Smooth muscle cell (in vitro differentiated cells): Measurements from ENCODE around the gene POC1B. TPM values are rescaled to one million over a fixed set of nuclear protein-coding genes. Genes with fewer than 3 reads are reported as not detected.

Experiments
- DNase-seq: peaks from one replicate; lab custom pipeline; 2025; ENCODE audit not compliant: unreplicated experiment; lab: John Stamatoyannopoulos, UW
- H2AFZ ChIP-seq: fragments of 200-600 bp; sonication (generic); 2 replicates; pipeline ENCODE4 v1.6.0; 2016; ENCODE audit warnings: antibody characterized with exemption, low read depth, mild to moderate bottlenecking
- H3F3A ChIP-seq: fragments of 200-600 bp; sonication (generic); 2 replicates; pipeline ENCODE4 v1.6.0; 2017; ENCODE audit warnings: antibody characterized with exemption, low read depth
- H3K27ac ChIP-seq: fragments of 200-600 bp; sonication (generic); 2 replicates; pipeline ENCODE4 v1.5.1; 2016; ENCODE audit warnings: low read depth, mild to moderate bottlenecking
- H3K27me3 ChIP-seq: fragments of 200-600 bp; sonication (generic); 2 replicates; pipeline ENCODE4 v1.6.1; 2016; ENCODE audit warnings: low read depth, mild to moderate bottlenecking
- H3K36me3 ChIP-seq: fragments of 200-600 bp; sonication (generic); 2 replicates; pipeline ENCODE4 v1.5.1; 2016; ENCODE audit warnings: low read depth
- H3K4me1 ChIP-seq: fragments of 200-600 bp; sonication (generic); 2 replicates; pipeline ENCODE4 v1.5.1; 2016; ENCODE audit warnings: low read depth
- H3K4me2 ChIP-seq: fragments of 200-600 bp; sonication (generic); 2 replicates; pipeline ENCODE4 v1.6.0; 2016; ENCODE audit warnings: mild to moderate bottlenecking
- H3K4me3 ChIP-seq: fragments of 200-600 bp; sonication (generic); 2 replicates; pipeline ENCODE4 v1.5.1; 2016; ENCODE audit warnings: mild to moderate bottlenecking
- H3K79me2 ChIP-seq: fragments of 200-600 bp; sonication (generic); 2 replicates; pipeline ENCODE4 v1.6.0; 2016; ENCODE audit warnings: low read depth, mild to moderate bottlenecking
- H3K9ac ChIP-seq: fragments of 200-600 bp; sonication (generic); 2 replicates; pipeline ENCODE4 v1.6.0; 2016; ENCODE audit warnings: low read depth
- H3K9me3 ChIP-seq: fragments of 200-600 bp; sonication (generic); replicated peaks from 2 replicates; pipeline ENCODE4 v1.5.1; 2016; ENCODE audit warnings: low read depth
- H4K20me1 ChIP-seq: fragments of 200-600 bp; sonication (generic); 2 replicates; pipeline ENCODE4 v1.6.0; 2016; ENCODE audit warnings: low read depth
- WGBS: methylation state at CpG from one replicate; pipeline ENCODE4 v1.1.7; 2016; ENCODE audit warnings: low lambda C conversion rate; 5-methylcytosine and 5-hydroxymethylcytosine counted together
- polyA plus RNA-seq: library from polyadenylated mRNA; unstranded; fragments of >200 nt; fragmentation: Nextera tagmentation; extraction: Ambion mirVana; gene quantifications from 2 replicates; pipeline ENCODE4 v1.2.1, GENCODE V29; 2016
- total RNA-seq: library from RNA; depleted of rRNA; stranded (reverse); fragments of >200 nt; gene quantifications from 2 replicates; pipeline ENCODE4 v1.2.3, GENCODE V29; 2014
- TF ChIP-seq, protein P1 (sequence below): fragments of 200-600 bp; sonication (generic); IDR thresholded peaks from 2 replicates; pipeline ENCODE4 v1.5.1; 2017; ENCODE audit warnings: borderline replicate concordance, mild to moderate bottlenecking, antibody characterized with exemption; ENCODE audit not compliant: insufficient read depth, poor library complexity, severe bottlenecking

Gene POC1B
- total and polyA plus RNA-seq, 2 experiments from 2014 or later = 9.1 to 13.3 TPM

DNA sequence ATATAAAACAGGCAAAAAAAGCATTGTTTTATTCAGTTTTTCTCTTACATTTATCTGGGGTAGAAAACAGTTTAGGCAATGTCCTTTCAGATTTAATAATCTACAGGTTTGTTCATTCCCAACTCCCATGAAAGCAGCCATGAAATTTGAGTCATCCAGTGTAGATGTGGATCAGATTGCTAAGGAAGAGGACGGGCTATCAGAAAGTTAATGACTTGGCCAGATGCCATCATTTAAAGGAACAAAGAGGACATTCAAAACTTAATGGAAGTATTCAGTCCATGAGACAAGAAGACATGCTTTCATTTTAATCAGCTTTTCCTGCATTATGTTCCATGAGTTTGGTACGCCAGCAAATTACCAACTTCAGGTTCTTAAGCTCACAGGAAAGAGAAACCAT lies 31.1 kb upstream of the POC1B start:
- Histone ChIP-seq H3K9me3 (no peaks in the 10 kb centered on the region), H3K4me3 (no peak overlapping the region), H3K9ac (no peak overlapping the region), H3K4me1 (no peaks in the 10 kb centered on the region), H3K4me2 (no peak overlapping the region), H3K36me3 (no peaks in the 10 kb centered on the region), H3K27me3 (no peaks in the 10 kb centered on the region), H3K27ac (no peak overlapping the region), H2AFZ (no peak overlapping the region), H3K79me2 (no peaks in the 10 kb centered on the region), H4K20me1 (no peaks in the 10 kb centered on the region), H3F3A (no peaks in the 10 kb centered on the region)
- 65% methylated on average over 2 of the region's 2 CpGs for WGBS
- TF ChIP-seq, protein P1, sequence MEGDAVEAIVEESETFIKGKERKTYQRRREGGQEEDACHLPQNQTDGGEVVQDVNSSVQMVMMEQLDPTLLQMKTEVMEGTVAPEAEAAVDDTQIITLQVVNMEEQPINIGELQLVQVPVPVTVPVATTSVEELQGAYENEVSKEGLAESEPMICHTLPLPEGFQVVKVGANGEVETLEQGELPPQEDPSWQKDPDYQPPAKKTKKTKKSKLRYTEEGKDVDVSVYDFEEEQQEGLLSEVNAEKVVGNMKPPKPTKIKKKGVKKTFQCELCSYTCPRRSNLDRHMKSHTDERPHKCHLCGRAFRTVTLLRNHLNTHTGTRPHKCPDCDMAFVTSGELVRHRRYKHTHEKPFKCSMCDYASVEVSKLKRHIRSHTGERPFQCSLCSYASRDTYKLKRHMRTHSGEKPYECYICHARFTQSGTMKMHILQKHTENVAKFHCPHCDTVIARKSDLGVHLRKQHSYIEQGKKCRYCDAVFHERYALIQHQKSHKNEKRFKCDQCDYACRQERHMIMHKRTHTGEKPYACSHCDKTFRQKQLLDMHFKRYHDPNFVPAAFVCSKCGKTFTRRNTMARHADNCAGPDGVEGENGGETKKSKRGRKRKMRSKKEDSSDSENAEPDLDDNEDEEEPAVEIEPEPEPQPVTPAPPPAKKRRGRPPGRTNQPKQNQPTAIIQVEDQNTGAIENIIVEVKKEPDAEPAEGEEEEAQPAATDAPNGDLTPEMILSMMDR = no peak
- no peak for DNase-seq

DNA sequence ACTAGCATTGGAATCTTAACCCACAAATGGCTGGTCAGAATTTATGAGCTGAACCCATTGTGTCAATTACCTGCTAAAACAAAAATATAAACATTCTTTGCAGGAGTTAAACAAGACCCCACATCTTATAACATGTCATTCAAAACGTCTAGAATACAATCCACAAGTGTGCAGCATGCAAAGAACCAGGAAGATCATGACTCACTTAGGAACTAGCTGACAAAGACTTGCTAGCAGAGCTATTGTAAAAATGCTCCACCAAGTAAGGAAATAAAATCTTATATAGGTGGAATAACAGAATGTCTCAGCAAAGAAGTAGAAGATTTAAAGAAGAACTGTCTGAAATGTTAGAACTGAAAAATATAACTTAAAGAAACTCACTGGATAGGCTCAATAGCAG lies 26.5 kb upstream of the POC1B start:
- H3K9ac ChIP-seq = no peak overlapping the region
- no peaks in the 10 kb centered on the region for H3K36me3 ChIP-seq
- no peak overlapping the region for H3K4me3 ChIP-seq
- no peak overlapping the region for H3K27ac ChIP-seq
- 29% methylated on average over 1 of the region's 1 CpG for WGBS
- H3K9me3 ChIP-seq = no peaks in the 10 kb centered on the region
- no peaks in the 10 kb centered on the region for H4K20me1 ChIP-seq
- H3K27me3 ChIP-seq = no peaks in the 10 kb centered on the region
- no peaks in the 10 kb centered on the region for H3K4me1 ChIP-seq
- no peak for DNase-seq
- H3K79me2 ChIP-seq = no peaks in the 10 kb centered on the region
- H3F3A ChIP-seq = no peaks in the 10 kb centered on the region
- no peak overlapping the region for H3K4me2 ChIP-seq
- no peak overlapping the region for H2AFZ ChIP-seq
- TF ChIP-seq, protein P1 = no peak

DNA sequence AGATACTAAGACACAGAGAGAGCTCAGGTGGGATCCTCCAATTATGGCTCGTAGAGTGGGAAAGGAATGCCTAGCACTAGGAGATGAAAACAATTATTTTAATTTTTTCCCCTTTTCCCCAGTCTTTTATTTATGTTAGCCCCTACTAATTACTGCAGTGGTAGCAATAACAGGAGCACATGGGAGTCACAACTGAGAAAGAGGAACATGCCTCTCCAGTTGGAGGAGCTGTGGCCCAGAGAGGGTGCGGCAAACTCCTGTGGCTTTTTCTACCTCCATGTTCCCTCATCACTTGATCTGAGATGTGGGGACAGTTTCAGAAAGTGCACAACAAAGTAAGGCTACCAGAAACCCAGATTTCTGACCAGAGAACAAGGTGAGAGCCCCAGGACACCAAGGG lies 25.9 kb upstream of the POC1B start:
- Histone ChIP-seq H3K9ac (no peak overlapping the region), H3K9me3 (no peaks in the 10 kb centered on the region), H3F3A (no peaks in the 10 kb centered on the region), H3K4me3 (no peak overlapping the region), H3K4me1 (no peaks in the 10 kb centered on the region), H2AFZ (no peak overlapping the region), H4K20me1 (no peaks in the 10 kb centered on the region), H3K27me3 (no peaks in the 10 kb centered on the region), H3K79me2 (no peaks in the 10 kb centered on the region), H3K27ac (no peak overlapping the region), H3K36me3 (no peaks in the 10 kb centered on the region), H3K4me2 (no peak overlapping the region)
- DNase-seq = no peak
- 96% methylated on average over 2 of the region's 2 CpGs for WGBS
- TF ChIP-seq, protein P1 = no peak

DNA sequence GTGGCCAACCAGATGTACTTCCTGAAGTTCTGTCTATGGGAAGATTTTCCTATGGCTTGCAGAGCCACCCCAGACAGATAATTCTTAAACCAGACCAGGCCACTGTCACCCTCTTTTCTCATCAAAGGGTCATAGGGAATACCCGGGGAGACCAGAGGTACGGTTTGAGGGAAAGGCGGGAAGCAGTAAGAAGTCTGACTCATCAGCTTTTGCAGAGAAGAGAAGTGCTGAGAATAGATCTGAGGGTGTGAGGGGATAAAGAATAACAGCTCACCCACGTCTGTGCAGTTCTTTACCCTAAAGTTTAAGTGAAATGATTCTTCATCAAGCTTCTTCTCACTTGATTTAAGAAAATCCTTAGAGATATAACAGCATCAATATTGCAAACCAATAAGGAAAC lies 21.3 kb upstream of the POC1B start:
- Histone ChIP-seq H3K4me1 (peaks cover 17% of the 10 kb centered on the region), H3K9ac (no peak overlapping the region), H3K4me3 (no peak overlapping the region), H3K79me2 (no peaks in the 10 kb centered on the region), H2AFZ (no peak overlapping the region), H3K27ac (no peak overlapping the region), H3F3A (peaks cover 11% of the 10 kb centered on the region), H3K4me2 (no peak overlapping the region), H4K20me1 (no peaks in the 10 kb centered on the region), H3K36me3 (no peaks in the 10 kb centered on the region), H3K27me3 (no peaks in the 10 kb centered on the region), H3K9me3 (no peaks in the 10 kb centered on the region)
- TF ChIP-seq, protein P1 = no peak
- 5% methylated on average over 4 of the region's 4 CpGs for WGBS
- DNase-seq = no peak
